ENCODE data around the gene ATP2C2. TPM values are rescaled to one million over a fixed set of nuclear protein-coding genes. Genes with fewer than 3 reads are reported as not detected.

The ATP2C2 gene
- total and polyA plus RNA-seq, 3 donors from 2014 or later, result 1.1 to 5.8 (median 3.0) TPM

- Histone ChIP-seq H3K9me3 (no peaks in the 10 kb centered on the region), H3K36me3 (ENCODE audit: low read depth, missing control alignments) (no peaks in the 10 kb centered on the region), H3K27ac (no peak overlapping the region), H3K27me3 (no peaks in the 10 kb centered on the region), H3K4me3 (no peak overlapping the region), H3K4me1 (peaks cover 14% of the 10 kb centered on the region)
- no peak for DNase-seq
- no peak for TF ChIP-seq CTCF (IDR thresholded peaks at IDR 0.05)
- no peak for TF ChIP-seq POLR2A (IDR thresholded peaks at IDR 0.05)
- 85 to 88% methylated on average over 24 to 27 of the region's 27 CpGs for WGBS, 2 donors
- intact Hi-C loops (cut with DNase I; ENCODE audit: low total_unique reads), result loop anchor here (5.0 kb wide), 1 partner anchor 220 kb away; no protein-coding TSS in a partner anchor
Measured at GRCh38 chr16:84507011-84507982, 139.0 kb downstream of the ATP2C2 start.

GRCh38 chr16:84508502-84508901, 140.2 kb downstream of the ATP2C2 start:
- 78 to 80% methylated on average over 8 of the region's 8 CpGs for WGBS, 2 donors
- TF ChIP-seq POLR2A (IDR thresholded peaks at IDR 0.05), result no peak
- no peak for TF ChIP-seq CTCF (IDR thresholded peaks at IDR 0.05)
- H3K4me3 ChIP-seq, result no peak overlapping the region
- H3K36me3 ChIP-seq (ENCODE audit: low read depth, missing control alignments), result no peaks in the 10 kb centered on the region
- no peaks in the 10 kb centered on the region for H3K27me3 ChIP-seq
- DNase-seq, result no peak
- intact Hi-C loops (cut with DNase I; ENCODE audit: low total_unique reads), result loop anchor here (5.0 kb wide), 1 partner anchor 219 kb away; no protein-coding TSS in a partner anchor
- no peaks in the 10 kb centered on the region for H3K9me3 ChIP-seq
- H3K4me1 ChIP-seq, result peaks cover 14% of the 10 kb centered on the region
- no peak overlapping the region for H3K27ac ChIP-seq

- no peak for DNase-seq
- Histone ChIP-seq H3K36me3 (ENCODE audit: low read depth, missing control alignments) (no peaks in the 10 kb centered on the region), H3K4me1 (peaks cover 10% of the 10 kb centered on the region), H3K27ac (no peak overlapping the region), H3K4me3 (no peak overlapping the region), H3K27me3 (no peaks in the 10 kb centered on the region), H3K9me3 (no peaks in the 10 kb centered on the region)
- intact Hi-C loops (cut with DNase I; ENCODE audit: low total_unique reads), result loop anchor here (5.0 kb wide), 1 partner anchor 218 kb away; no protein-coding TSS in a partner anchor
- 75 to 81% methylated on average over 15 to 20 of the region's 20 CpGs for WGBS, 2 donors
- TF ChIP-seq POLR2A (IDR thresholded peaks at IDR 0.05) (no peak), CTCF (IDR thresholded peaks at IDR 0.05) (no peak)
Measured at GRCh38 chr16:84509032-84509950, 141.0 kb downstream of the ATP2C2 start.

GRCh38 chr16:84511180-84511800, 143.0 kb downstream of the ATP2C2 start:
- H3K36me3 ChIP-seq (ENCODE audit: low read depth, missing control alignments), result no peaks in the 10 kb centered on the region
- intact Hi-C loops (cut with DNase I; ENCODE audit: low total_unique reads), result loop anchor here (5.0 kb wide), 1 partner anchor 111 kb away; no protein-coding TSS in a partner anchor
- H3K27ac ChIP-seq, result no peak overlapping the region
- H3K4me1 ChIP-seq, result no peaks in the 10 kb centered on the region
- no peaks in the 10 kb centered on the region for H3K9me3 ChIP-seq
- DNase-seq, result peak; percentile 89
- WGBS, 2 donors, result 11 to 16% methylated on average over 21 of the region's 21 CpGs
- H3K4me3 ChIP-seq, result no peak overlapping the region
- TF ChIP-seq CTCF (IDR thresholded peaks at IDR 0.05) (peak; percentile 97 to 99 (median 99)), POLR2A (IDR thresholded peaks at IDR 0.05) (no peak)
- no peaks in the 10 kb centered on the region for H3K27me3 ChIP-seq
